HepG2 (cell line): ENCODE data around the gene JAKMIP2.

Experiments used
- LCORL ChIP-seq, 2 experiments: fragments of 450-650 bp in 1 of 2; sonication (generic) in 1 of 2; formaldehyde crosslinking in 1 of 2; IDR thresholded peaks; 2 replicates each; pipeline versions ENCODE4 v1.5.0 to v1.6.1; 2017 to 2020; ENCODE audit warnings: antibody characterized with exemption in 1 of 2, missing genetic modification reagents in 1 of 2
- NFE2L2 ChIP-seq: fragments of 150-350 bp; IDR thresholded peaks from 2 replicates; pipeline ENCODE4 v1.6.1; 2014; ENCODE audit warnings: low read length
- POLR2A ChIP-seq, 2 experiments: IDR thresholded peaks; 2 replicates each; pipeline ENCODE4 v1.6.1; 2011; ENCODE audit warnings: low read depth in 2 of 2, low read length in 2 of 2, mild to moderate bottlenecking in 1 of 2, moderate library complexity in 1 of 2; ENCODE audit not compliant: insufficient read depth in 1 of 2
- TAF1 ChIP-seq: sonication (generic); formaldehyde crosslinking; IDR thresholded peaks from 2 replicates; pipeline ENCODE4 v1.4.0; 2020; ENCODE audit warnings: missing genetic modification reagents

DNA sequence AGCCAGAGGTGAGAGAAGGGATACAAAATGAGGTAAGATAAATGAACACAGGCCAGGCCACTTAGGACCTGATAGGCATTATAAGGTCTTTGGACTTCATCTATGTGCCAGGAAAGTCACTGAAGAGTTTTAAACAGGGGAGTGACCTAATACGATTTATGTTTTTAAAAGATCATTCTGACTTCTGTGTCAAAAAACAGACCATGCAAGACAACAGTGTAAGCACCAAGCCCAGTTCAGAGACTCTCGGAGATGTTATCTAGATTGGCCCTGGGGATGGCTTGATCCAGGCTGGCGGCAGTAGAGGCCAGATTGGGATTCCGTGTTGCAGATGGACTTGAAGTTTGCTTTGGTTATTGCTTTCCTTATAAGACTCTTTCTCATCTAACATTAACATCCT, 229.6 kb downstream of the JAKMIP2 start:
- TF ChIP-seq TAF1 = no peak
- TF ChIP-seq NFE2L2 = no peak
- no peak for TF ChIP-seq POLR2A (IDR thresholded peaks at IDR 0.05; ENCODE audit: insufficient read depth in 1 of 2, low read depth in 2 of 2, low read length in 2 of 2)
- no peak for TF ChIP-seq LCORL (IDR thresholded peaks at IDR 0.05)
- no peak for TF ChIP-seq LCORL (CRISPR knock-in tag; IDR thresholded peaks at IDR 0.05)
